HG03064 (cell line): Measurements from ENCODE around the gene LAX1.

Source experiments
- ATAC-seq: cut with Tn5 transposase; IDR thresholded peaks from one replicate; pipeline ENCODE4 v1.9.1; 2021; ENCODE audit warnings: low read depth; ENCODE audit not compliant: unreplicated experiment

LAX1 gene

DNA sequence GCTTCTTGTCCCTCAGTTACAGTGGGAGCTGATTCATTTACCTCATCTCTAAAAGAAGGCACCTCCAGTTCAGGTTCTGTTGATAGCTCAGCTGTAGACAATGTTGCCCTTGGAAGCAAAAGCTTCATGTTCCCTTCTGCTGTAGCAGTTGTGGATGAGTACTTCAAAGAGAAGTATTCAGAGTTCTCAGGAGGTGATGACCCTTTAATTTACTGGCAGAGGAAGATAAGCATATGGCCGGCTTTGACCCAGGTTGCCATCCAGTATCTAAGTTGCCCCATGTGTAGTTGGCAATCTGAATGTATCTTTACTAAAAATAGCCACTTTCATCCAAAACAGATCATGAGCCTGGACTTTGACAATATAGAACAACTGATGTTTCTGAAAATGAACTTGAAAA lies 35.0 kb downstream of the LAX1 start:
- ATAC-seq: no peak

DNA sequence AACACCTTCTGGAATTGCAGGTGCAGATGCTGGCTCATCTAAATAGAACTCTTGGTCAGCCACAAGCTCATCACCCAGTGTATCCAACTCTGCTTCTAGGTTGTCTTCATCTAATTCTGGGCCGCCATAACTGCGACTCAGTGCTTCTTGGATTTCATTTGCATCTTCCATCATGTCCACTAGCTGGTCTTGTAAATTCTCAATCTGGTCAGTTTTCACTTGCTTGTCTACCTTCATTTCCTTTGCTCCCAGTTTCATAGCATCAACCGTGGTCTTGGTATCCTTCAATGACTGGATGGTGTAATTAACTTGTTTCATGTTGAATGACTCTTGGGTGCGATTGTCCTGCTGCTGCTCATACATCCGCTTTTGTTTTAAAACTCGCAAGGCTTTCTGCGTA lies 40.7 kb downstream of the LAX1 start:
- ATAC-seq: no peak

DNA sequence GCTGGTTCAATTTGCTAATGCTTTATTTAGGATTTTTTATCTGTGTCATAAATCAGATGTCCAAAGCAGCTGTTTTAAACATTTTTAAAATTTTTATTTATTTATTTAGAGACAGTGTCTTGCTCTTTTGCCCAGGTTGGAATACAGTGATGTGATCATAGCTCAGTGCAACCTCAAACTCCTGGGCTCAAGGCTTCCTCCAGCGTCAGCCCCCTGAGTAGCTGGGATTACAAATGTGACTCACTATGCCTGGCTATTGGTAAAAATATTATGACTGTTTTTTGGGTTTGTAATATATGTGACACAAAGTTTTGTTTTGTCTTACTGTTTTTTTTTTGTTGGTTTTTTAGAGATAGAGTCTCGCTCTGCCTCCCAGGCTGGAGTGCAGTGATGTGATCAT lies 42.2 kb downstream of the LAX1 start:
- ATAC-seq: no peak

DNA sequence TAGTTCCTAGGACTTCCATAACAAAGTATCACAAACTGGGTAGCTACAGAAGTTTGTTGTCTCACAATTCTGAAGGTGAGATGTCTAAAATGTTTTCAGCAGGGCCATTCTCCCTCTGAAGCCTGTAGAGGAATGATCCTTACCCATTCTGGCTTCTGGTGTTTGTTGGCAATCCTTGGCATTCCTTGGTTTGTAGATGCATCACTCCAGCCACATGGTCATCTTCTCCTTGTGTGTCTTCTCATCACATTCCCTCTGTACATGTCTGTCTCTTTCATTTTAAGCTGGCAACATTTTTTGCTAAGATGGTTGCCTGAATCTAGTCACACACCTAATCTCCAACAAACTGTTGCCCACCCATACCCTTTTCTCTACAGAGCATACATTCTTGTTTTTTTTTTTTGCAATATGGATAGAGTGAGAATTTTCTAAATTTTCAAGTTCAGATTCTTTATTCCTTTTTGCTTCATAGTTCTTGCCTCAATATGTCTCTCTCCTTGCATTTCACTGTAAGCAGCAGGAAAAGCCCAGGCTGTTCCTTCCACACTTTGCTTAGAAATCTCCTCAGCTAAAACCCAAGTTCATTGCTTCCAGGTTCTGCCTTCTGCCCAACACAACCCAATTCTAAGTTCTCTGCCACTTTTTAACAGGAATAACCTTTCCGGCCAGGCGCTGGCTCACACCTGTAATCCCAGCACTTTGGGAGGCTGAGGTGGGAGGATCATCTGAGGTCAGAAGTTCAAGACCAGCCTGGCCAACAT lies 48.8 kb downstream of the LAX1 start:
- ATAC-seq: no peak

DNA sequence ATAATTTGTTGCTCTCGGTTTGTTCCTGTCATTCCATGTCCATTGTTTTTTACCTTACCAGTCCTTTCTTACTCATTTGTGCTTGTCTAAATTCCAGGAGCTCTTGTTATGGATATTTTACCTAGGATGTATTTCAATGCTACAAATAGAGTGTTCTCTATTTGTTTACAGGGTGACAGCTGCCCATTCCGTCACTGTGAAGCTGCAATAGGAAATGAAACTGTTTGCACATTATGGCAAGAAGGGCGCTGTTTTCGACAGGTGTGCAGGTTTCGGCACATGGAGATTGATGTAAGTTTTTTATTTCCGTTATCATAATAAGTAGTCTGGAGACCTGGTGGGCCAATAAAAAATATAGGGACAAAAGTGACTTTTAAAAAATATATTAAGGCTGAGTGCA lies 53.4 kb downstream of the LAX1 start:
- no peak for ATAC-seq

DNA sequence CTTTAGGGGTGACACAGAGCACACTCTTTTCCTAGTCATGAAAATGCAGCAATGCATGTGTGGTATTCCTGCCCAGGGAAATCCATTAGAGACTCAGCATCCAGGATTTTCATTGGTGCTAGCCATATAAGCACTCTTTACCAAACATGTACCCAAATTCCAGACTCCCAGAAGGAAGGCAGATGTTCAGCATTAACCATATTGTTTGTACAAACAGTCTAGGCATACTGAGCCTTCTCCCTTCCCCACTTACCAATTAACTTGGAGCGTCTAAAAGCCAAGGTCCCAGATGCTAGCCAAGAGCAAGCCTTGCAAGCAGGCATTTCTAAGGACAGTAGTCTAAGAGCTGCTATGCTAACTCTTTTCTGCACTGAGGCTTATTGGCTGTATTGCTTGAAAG lies 58.3 kb downstream of the LAX1 start:
- ATAC-seq: no peak
